Stimulated activated CD4-positive, alpha-beta T cell treated with anti-CD3 and anti-CD28 coated beads, Interleukin-2, amount 100 ng/mL, for 4 hours (primary cell): ENCODE results near the gene CDAN1.
"Not testable (repeated sequence)": the region's sequence is repeated elsewhere in the genome, so short reads cannot be mapped to it uniquely, and the experiment has no call there.

Experiments
- DNase-seq: peaks from one replicate; pipeline ENCODE4 v3.0.0-alpha.2; 2020; ENCODE audit warnings: low read depth

CDAN1 gene, protein sequence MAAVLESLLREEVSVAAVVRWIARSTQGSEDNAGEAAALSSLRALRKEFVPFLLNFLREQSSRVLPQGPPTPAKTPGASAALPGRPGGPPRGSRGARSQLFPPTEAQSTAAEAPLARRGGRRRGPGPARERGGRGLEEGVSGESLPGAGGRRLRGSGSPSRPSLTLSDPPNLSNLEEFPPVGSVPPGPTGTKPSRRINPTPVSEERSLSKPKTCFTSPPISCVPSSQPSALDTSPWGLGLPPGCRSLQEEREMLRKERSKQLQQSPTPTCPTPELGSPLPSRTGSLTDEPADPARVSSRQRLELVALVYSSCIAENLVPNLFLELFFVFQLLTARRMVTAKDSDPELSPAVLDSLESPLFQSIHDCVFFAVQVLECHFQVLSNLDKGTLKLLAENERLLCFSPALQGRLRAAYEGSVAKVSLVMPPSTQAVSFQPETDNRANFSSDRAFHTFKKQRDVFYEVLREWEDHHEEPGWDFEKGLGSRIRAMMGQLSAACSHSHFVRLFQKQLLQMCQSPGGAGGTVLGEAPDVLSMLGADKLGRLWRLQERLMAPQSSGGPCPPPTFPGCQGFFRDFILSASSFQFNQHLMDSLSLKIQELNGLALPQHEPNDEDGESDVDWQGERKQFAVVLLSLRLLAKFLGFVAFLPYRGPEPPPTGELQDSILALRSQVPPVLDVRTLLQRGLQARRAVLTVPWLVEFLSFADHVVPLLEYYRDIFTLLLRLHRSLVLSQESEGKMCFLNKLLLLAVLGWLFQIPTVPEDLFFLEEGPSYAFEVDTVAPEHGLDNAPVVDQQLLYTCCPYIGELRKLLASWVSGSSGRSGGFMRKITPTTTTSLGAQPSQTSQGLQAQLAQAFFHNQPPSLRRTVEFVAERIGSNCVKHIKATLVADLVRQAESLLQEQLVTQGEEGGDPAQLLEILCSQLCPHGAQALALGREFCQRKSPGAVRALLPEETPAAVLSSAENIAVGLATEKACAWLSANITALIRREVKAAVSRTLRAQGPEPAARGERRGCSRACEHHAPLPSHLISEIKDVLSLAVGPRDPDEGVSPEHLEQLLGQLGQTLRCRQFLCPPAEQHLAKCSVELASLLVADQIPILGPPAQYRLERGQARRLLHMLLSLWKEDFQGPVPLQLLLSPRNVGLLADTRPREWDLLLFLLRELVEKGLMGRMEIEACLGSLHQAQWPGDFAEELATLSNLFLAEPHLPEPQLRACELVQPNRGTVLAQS

DNA sequence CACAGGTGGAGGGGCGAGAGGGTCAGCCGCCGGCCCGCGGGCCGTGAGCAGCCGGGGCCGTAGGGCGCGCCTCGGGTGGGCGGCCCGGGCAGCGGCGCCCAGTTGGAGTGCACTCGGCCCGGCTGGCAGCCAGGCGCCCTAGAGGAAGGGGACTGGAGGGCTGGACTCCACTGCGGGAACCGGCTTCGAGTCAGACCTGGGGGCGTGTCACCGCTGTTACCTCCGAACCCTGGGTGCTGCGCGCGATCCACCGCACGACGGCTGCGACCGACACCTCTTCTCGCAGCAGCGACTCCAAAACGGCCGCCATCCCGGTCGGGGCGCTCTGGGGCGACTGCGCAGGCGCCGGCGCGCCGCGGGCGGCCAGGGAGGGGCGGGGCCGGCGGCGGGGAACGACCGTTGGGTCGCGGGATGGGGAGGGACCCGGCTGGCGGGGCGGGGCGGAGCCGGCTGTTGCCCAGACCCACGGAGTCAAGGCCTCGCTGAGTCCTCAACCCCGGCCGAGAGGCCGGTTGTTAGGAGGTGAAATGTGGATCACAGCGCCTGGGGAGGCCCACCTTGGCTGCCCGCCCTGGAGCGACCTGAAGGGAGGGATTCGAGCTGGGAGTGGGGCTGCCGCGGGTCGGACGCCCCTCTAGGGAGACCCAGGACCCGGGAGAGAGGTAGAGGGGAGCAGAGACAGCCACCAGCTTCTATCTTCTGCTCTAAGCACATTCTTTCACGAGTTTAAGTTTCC lies at the start of gene CDAN1:
CDAN1 (minus strand) TSS at position 336 of the 736 bp plus-strand sequence; CDS start at position 310, 26 bp downstream.
- peak; percentile 88 for DNase-seq

DNA sequence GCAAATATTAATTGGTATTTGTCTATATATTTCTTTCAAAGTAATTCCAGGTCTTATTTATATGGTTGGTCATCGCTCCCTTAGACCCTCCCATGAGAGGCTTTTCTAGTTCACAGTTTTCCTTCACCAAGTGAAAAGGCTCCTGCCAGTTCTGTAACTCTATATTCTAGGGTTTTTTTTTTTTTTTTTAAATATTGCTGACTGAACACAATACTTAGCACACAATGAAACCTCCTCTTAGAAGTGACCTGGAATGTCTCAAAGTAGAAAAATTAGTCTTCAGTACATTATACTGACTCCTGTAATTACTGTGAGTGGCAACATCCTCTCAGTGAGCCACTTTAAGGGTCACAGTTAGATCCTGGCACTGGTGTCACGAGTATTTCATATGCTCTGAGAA lies 48.6 kb upstream of the CDAN1 start:
- no peak for DNase-seq

DNA sequence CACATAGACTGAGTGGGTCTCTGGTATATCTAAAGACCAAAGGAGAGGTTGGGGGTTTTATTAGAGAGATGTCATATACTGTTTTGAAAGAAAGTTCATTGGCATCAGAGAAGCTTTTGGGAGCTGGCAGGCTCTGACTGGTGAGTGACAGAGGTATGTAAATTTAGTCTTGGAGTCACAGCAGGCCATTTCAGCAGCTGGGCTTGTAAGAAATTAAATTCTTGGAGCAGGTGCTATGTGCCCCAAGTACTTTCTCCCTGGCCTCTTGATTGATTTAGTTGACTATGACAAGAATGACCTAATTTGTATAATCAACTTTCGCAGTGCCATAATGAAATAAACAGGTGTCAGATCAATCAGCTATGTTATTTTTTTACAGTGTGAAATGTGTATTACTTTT lies 47.8 kb upstream of the CDAN1 start:
- no peak for DNase-seq

- no peak for DNase-seq
These were observed 45.8 kb upstream of the CDAN1 start for GRCh38 chr15:42782716-42783115.

DNA sequence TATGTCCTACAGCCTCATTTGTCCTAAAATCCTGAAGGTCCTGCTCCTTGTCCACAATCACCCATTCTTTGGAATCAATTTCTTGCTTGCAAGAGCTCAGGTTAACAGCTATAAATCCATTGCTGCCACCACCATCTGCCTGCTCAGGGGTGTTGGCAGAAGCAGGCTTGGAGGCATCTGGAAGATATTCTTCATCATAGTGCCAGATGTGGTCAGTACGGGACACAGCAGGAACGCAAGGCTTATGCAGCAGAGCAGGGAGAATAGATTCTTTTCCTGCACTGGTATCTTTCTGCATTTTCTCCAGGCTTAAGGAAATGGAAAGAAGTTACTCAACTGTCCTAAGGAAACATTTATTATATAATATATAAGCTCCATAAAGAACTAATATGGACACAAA lies 38.5 kb upstream of the CDAN1 start:
- no peak for DNase-seq

DNA sequence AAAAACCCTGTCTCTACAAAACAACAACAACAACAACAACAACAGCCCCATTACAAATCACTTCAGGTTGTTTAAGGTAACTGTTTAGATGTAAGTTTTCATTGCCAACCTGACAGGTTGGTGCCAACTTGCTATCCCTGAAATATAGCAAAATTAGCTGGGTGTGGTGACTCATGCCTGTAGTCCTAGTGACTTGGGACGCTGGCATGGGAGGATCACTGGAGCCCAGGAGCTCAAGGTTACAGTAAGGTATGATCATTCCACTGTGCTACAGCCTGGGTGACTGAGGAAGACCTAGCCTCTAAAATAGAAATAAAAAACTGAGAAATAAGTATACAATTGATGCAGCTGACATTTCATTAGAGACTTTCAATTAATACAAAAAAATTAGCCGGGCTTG lies 36.0 kb upstream of the CDAN1 start:
- no peak for DNase-seq

GRCh38 chr15:42772144-42772543 lies 35.2 kb upstream of the CDAN1 start:
- no peak for DNase-seq

DNA sequence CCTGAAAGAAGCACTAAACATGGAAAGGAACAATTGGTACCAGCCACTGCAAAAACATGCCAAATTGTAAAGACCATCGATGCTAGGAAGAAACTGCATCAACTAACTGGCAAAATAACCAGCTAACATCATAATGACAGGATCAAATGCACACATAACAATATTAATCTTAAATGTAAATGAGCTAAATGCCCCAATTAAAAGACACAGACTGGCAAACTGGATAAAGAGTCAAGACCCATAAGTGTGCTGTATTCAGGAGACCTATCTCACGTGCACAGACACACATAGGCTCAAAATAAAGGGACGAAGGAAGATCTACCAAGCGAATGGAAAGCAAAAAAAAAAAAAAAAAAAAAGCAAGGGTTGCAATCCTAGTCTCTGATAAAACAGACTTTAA lies 29.2 kb upstream of the CDAN1 start:
- DNase-seq: not testable (repeated sequence)

GRCh38 chr15:42764154-42764731 lies 27.3 kb upstream of the CDAN1 start:
- not testable (repeated sequence) for DNase-seq

DNA sequence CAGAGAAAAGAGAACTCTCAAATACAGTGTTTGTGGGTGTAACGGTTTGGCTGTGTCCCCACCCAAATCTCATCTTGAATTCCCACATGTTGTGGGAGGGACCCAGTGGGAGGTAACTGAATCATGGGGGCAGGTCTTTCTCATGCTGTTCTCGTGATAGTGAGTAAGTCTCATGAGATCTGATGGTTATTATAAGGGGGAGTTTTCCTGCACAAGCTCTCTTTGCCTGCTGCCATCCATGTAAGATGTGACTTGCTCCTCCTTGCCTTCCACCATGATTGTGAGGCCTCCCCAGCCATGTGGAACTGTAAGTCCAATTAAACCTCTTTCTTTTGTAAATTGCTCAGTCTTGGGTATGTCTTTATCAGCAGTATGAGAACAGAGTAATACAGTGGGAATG lies 24.9 kb upstream of the CDAN1 start:
- DNase-seq: not testable (repeated sequence)

- no peak for DNase-seq
These were observed 23.8 kb upstream of the CDAN1 start for GRCh38 chr15:42760759-42761158.

DNA sequence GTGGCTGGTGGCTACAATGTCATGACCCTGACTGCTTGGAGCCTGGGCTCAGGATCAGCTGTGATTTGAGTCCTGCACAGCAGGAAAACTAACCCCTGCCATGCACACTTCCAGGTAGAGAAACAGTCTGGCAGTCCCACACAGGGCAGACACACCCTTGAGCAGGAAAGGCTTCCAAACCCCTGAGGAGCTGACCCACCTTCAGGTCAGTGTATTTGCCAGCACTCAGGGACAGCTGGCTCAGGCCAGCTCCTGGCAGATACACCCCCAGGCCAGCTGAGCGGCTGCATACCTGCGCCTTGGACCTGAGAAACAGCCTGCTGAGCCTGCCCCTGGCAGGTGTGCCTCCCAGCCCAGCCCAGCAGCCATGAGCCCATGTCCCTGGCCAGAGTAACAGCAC lies 22.2 kb upstream of the CDAN1 start:
- no peak for DNase-seq

GRCh38 chr15:42750306-42750705 lies 13.4 kb upstream of the CDAN1 start:
- DNase-seq: no peak

DNA sequence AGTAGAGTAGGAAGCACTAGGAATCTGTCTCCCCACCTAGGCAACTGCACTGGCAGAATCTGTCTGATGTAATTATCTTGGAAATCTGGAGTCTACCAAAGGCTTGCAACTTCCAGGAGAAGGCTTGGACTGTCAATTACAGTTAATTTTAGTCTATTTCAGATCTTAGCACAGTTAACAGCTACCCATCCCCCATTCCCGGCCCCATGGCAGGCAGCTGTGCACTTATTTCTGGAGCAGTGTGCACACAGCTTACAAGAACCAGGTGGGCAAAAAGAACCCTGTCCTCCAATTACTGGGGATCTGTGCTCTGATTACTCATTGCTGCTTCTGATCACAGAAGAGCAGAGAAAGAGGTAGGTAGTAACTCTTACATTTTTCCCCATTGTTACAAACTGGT lies 12.3 kb upstream of the CDAN1 start:
- DNase-seq: no peak

GRCh38 chr15:42744195-42744594 lies 7.3 kb upstream of the CDAN1 start:
- no peak for DNase-seq

GRCh38 chr15:42742149-42742548 lies 5.2 kb upstream of the CDAN1 start:
- DNase-seq: no peak

- DNase-seq: no peak
These were observed 4.8 kb upstream of the CDAN1 start for GRCh38 chr15:42741710-42742109.

GRCh38 chr15:42737529-42738328 lies 801 bp upstream of the CDAN1 start:
- DNase-seq: no peak

GRCh38 chr15:42736178-42736792 lies 643 bp downstream of the CDAN1 start:
- DNase-seq: no peak
